NT2/D1 (cell line): ENCODE measurements around the gene PTPRN2.

Experiments
- SUZ12 ChIP-seq: IDR thresholded peaks from 2 replicates; pipeline ENCODE4 v1.6.1; 2011; ENCODE audit not compliant: insufficient read length, insufficient read depth; ENCODE audit errors: extremely low read depth
- YY1 ChIP-seq: IDR thresholded peaks from 2 replicates; pipeline ENCODE4 v1.6.1; 2011; ENCODE audit not compliant: insufficient read length, insufficient read depth
- ZNF274 ChIP-seq: IDR thresholded peaks from 2 replicates; pipeline ENCODE4 v1.6.1; 2011; ENCODE audit warnings: mild to moderate bottlenecking, low read depth, low read length

DNA sequence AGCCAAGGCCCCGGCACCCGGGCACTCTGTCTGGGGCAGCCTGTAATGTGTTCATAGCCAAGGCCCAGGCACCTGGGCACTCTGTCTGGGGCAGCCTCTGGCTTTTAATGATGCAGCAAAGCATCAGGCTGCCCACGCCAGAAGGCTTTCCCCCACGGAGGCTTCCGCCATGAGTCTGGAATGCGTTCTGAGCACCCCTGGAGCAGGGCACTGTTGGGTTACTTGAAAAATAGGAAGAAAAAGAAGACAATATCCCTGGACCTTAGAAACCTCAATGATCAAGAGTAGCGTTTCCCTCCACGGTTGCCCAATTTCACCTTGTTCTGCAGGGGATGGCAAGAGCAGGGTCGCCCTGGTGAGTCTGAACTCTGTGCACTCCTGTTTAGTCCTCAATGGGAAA is 565.0 kb downstream of the PTPRN2 start:
- TF ChIP-seq YY1, result no peak
- TF ChIP-seq SUZ12, result no peak
- no peak for TF ChIP-seq ZNF274
